Dermis microvascular lymphatic vessel endothelial cell (primary cell): ENCODE data around the gene MYBPC1. TPM values are rescaled to one million over a fixed set of nuclear protein-coding genes. Genes with fewer than 3 reads are reported as not detected.
"Not testable (repeated sequence)": the region's sequence is repeated elsewhere in the genome, so short reads cannot be mapped to it uniquely, and the experiment has no call there.

ENCODE experiments used
- DNase-seq, 2 donors: peaks; one replicate each; pipeline versions ENCODE4 v3.0.0 to v3.0.0-alpha.2; 2010; ENCODE audit warnings: low read depth in 2 of 2
- total RNA-seq: library from RNA; depleted of rRNA; stranded (reverse); fragments of >200 nt; gene quantifications from 2 replicates; pipeline ENCODE4 v1.2.1, GENCODE V29; 2014

Gene MYBPC1
- total RNA-seq, 1 donor from 2014 or later, result not detected

DNA sequence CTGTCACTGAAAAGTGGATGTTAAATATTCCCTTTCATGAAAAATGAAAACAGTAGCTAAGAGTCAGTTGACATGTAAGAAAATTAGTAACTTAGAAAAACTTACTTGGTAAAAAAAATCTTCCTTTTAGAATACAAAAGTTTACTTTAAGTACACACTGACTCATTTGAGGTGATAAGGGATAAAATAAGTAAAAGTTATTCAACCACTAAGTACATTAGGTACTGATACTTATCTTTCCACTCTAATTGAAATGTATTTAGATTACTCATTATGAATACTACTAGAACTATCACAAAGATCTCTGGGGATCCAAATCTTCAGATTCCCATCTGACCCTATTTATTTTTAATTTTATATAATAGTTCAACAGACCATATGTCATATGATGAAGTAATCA lies 132.3 kb downstream of the MYBPC1 start:
- DNase-seq, result no peak

DNA sequence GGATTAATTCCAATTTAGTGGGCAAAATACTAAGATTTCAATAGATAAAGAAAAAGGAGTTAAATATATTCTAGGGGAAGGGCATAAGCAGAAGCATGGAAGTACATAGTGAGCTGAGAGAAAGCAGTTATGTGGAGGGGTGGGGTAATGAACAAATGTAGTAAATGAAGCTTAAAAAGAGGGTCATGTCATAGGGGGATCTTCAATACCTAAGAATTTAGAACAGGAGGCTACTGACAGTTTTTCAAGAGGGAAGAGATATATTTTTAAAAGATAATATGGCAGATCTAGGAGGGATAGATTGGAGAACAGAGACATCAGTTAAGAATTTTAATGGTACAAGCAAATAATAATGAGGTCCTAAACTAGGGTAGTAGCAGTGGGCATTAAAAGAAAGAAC lies 135.1 kb downstream of the MYBPC1 start:
- DNase-seq, result no peak

GRCh38 chr12:101732318-101732717 lies 137.5 kb downstream of the MYBPC1 start:
- no peak for DNase-seq

DNA sequence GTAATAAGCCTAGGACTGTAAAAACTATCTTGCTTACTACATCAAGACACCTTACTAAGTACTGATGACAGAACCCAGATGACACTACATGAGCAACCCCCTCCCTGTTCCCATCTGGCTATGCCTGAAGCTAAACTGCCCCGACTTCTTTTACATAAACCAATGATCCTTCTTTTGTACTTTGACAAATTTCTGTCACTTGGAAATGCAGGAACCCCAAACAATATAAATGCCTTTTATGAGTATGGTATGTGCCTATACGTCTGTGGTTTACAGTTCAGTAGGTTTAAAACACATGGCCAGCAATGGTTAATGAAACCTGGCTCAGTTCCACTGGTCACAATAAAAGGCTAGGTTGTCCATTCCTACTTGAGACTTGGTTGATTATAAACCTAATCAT lies 138.4 kb downstream of the MYBPC1 start:
- DNase-seq, result no peak

DNA sequence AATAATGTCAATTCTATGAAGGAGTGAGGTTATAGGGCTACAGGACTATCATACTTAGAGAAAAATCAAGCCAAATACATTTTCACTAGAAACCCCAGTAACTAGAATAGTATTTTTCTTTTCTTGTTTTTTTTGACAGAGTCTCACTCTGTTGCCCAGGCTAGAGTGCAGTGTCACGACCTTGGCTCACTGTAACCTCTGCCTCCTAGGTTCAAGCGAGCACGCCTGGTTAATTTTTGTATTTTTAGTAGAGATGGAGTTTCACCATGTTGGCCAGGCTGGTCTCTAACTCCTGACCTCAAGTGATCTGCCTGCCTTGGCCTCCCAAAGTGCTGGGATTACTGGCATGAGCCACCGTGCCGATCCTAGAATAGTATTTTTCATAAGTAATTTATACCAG lies 139.7 kb downstream of the MYBPC1 start:
- DNase-seq, result not testable (repeated sequence)

Other genes with a start within 250 kb of the MYBPC1 start
- 39.8 and 44.8 TPM in 2 replicates for gene ARL1, start 187.2 kb upstream of the MYBPC1 start, total RNA-seq
- gene SPIC, start 119.6 kb upstream of the MYBPC1 start, total RNA-seq, result not detected in 2 replicates
- gene CHPT1, start 102.7 kb downstream of the MYBPC1 start, total RNA-seq, result 18.2 and 27.4 TPM in 2 replicates
- gene SYCP3, start 144.5 kb downstream of the MYBPC1 start, total RNA-seq, result under 0.01 TPM in 1 of 2 replicates, not detected in the other
- 19.1 and 22.3 TPM in 2 replicates for gene GNPTAB, start 236.0 kb downstream of the MYBPC1 start, total RNA-seq